Heart left ventricle (tissue), 13 donors: ENCODE results near the gene PGLYRP1.

Source experiments
- POLR2A ChIP-seq, 2 donors: fragments of 450-650 bp; IDR thresholded peaks; one replicate each; pipeline ENCODE4 v1.6.1; 2017; ENCODE audit warnings: antibody characterized with exemption in 2 of 2, mild to moderate bottlenecking in 2 of 2, moderate library complexity in 2 of 2
- TF ChIP-seq, protein P1 (sequence below), 12 donors: fragments of 200-600 bp; sonication (generic) in 4 of 12; IDR thresholded peaks; one replicate each; pipeline versions ENCODE4 v1.5.0 to v1.8.0; 2018 to 2022; ENCODE audit warnings: antibody characterized with exemption in 12 of 12, mild to moderate bottlenecking in 5 of 12
- donor health status: ischemic (EF 13 %, LVEDD 7.1; RV severe dilation, severe dysfunction).
- donor health status: DM: no; HTN: yes; CAD: no.
- donor health status: DM: no; HTN: no; CAD: no.
- donor health status: ischemic (EF 25% LVEDD 6.9; RV normal size, moderate dysfunction).
- donor health status: ischemic (EF 25% LVEDD 5.7; RV mildly dilated, moderate dysfunction).
- donor health status: ischemic (EF 35%, LVEDD 5.7; RV mildly dilated, moderate dysfunction).
- donor health status: nonischemic (EF 11% LVEDD 7.7; RV severe dilation, severe dysfunction).
- donor health status: DM: yes; HTN: yes; CAD: no.
- donor health status: PGD.
- donor health status: ischemic (EF 29% LVEDD 5.4; RV normal size, mild dysfunction).
- donor health status: nonischemic (EF 23%, LVEDD 6.1; RV moderate dilation, normal function).

DNA sequence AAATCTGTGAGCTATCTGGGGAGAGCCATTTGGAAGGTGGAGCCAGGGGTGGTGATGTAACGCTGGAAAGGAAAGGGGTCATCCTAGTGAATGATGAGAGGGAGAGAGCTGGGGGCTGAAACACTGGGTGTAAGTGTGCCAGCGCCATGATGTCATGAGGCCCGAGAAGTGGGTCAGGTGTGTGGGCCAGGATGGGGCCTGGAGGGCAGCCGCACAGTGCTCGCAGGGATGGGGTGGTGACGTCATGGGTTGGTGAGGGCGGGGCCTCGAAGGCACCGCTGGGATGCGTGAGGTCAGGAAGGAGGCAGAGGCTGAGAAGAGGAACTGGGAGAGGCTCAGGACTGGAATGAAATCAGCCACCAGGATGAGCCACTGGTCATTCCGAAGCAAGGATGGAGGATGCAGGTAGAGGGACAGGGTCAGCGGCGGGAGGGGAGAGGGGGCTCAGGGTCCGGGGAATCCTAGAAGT lies 23.2 kb downstream of the PGLYRP1 start:
- TF ChIP-seq, protein P1, sequence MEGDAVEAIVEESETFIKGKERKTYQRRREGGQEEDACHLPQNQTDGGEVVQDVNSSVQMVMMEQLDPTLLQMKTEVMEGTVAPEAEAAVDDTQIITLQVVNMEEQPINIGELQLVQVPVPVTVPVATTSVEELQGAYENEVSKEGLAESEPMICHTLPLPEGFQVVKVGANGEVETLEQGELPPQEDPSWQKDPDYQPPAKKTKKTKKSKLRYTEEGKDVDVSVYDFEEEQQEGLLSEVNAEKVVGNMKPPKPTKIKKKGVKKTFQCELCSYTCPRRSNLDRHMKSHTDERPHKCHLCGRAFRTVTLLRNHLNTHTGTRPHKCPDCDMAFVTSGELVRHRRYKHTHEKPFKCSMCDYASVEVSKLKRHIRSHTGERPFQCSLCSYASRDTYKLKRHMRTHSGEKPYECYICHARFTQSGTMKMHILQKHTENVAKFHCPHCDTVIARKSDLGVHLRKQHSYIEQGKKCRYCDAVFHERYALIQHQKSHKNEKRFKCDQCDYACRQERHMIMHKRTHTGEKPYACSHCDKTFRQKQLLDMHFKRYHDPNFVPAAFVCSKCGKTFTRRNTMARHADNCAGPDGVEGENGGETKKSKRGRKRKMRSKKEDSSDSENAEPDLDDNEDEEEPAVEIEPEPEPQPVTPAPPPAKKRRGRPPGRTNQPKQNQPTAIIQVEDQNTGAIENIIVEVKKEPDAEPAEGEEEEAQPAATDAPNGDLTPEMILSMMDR (IDR thresholded peaks at IDR 0.05) = no peak
- no peak for TF ChIP-seq POLR2A (IDR thresholded peaks at IDR 0.05)
